GM23248 (cell line): ENCODE measurements around the gene LHFPL2.

Experiments used
- EZH2 ChIP-seq: fragments of 200-600 bp; sonication (generic); IDR thresholded peaks from 2 replicates; pipeline ENCODE4 v1.6.1; 2018; ENCODE audit warnings: antibody characterized with exemption, mild to moderate bottlenecking; ENCODE audit not compliant: insufficient read depth, poor library complexity, severe bottlenecking
- EZH2phosphoT487 ChIP-seq: fragments of 200-600 bp; sonication (generic); IDR thresholded peaks from 2 replicates; pipeline ENCODE4 v1.6.1; 2018; ENCODE audit warnings: antibody characterized with exemption, moderate library complexity, mild to moderate bottlenecking, low read depth; ENCODE audit not compliant: insufficient read depth

DNA sequence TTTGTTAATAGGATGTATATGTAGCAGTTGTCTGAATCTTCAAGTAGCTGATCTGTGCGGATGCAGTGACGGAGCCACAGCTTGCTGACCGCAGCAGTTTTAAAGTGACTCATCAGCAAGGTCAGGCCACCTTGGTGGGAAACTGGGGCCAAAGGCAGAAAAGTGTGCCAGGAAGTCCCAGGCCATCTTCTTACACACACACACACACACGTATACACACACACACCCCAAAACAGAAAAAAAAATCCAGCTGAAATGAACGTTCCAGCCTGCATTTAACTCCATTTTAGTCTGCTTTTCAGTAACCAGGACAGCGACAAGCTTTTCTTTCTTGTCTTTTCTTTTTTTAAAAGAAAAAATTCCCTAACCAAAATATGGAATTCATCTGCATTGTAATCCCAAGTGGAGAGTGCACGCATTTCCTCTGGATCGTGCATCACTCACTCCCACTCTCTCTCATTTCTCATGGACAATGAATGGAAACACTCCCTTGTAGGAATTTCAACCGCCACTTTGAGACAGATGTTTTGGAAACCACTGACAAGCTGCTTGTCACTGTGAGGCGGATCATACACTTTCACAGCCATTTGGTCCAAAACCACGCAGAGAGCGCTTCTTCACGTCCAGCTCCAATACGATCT is 103.9 kb downstream of the LHFPL2 start:
- TF ChIP-seq EZH2, result no peak
- TF ChIP-seq EZH2phosphoT487, result no peak
